ENCODE measurements around the gene MROH2A.
A peak's percentile ranks its signal among the peaks of the same experiment; 100 is the strongest.

The MROH2A gene

GRCh38 chr2:233761040-233761769 is 16.9 kb upstream of the MROH2A start:
- no peak for DNase-seq (ENCODE audit: low spot score)

- no peak for DNase-seq (ENCODE audit: low spot score)
These were observed 13.9 kb upstream of the MROH2A start for GRCh38 chr2:233764264-233764663.

GRCh38 chr2:233764761-233765160 is 13.4 kb upstream of the MROH2A start:
- DNase-seq (ENCODE audit: low spot score), result no peak

GRCh38 chr2:233766416-233766815 is 11.7 kb upstream of the MROH2A start:
- no peak for DNase-seq (ENCODE audit: low spot score)

GRCh38 chr2:233768076-233768475 is 10.1 kb upstream of the MROH2A start:
- DNase-seq (ENCODE audit: low spot score), result no peak

- DNase-seq (ENCODE audit: low spot score), result no peak
These were observed 8.9 kb upstream of the MROH2A start for GRCh38 chr2:233769260-233769659.

GRCh38 chr2:233772153-233772552 is 6.0 kb upstream of the MROH2A start:
- no peak for DNase-seq (ENCODE audit: low spot score)

- DNase-seq (ENCODE audit: low spot score), result no peak
These were observed 5.5 kb upstream of the MROH2A start for GRCh38 chr2:233772583-233772982.

- no peak for DNase-seq (ENCODE audit: low spot score)
These were observed 4.3 kb upstream of the MROH2A start for GRCh38 chr2:233773854-233774253.

- DNase-seq (ENCODE audit: low spot score), result no peak
These were observed 2.7 kb upstream of the MROH2A start for GRCh38 chr2:233775414-233775813.

- DNase-seq (ENCODE audit: low spot score), result no peak
These were observed 1.6 kb downstream of the MROH2A start for GRCh38 chr2:233779722-233780121.

- no peak for DNase-seq (ENCODE audit: low spot score)
These were observed 2.6 kb downstream of the MROH2A start for GRCh38 chr2:233780771-233781170.

GRCh38 chr2:233789554-233789953 is 11.4 kb downstream of the MROH2A start:
- no peak for DNase-seq (ENCODE audit: low spot score)

- DNase-seq (ENCODE audit: low spot score), result no peak
These were observed 13.2 kb downstream of the MROH2A start for GRCh38 chr2:233791151-233791882.

GRCh38 chr2:233791883-233792329 is 13.8 kb downstream of the MROH2A start:
- no peak for DNase-seq (ENCODE audit: low spot score)

- no peak for DNase-seq (ENCODE audit: low spot score)
These were observed 14.6 kb downstream of the MROH2A start for GRCh38 chr2:233792720-233793119.

GRCh38 chr2:233793465-233794127 is 15.5 kb downstream of the MROH2A start:
- no peak for DNase-seq (ENCODE audit: low spot score)

- DNase-seq (ENCODE audit: low spot score), result no peak
These were observed 16.1 kb downstream of the MROH2A start for GRCh38 chr2:233794128-233794658.

GRCh38 chr2:233795735-233796171 is 17.6 kb downstream of the MROH2A start:
- no peak for DNase-seq (ENCODE audit: low spot score)

- DNase-seq (ENCODE audit: low spot score), result no peak
These were observed 18.1 kb downstream of the MROH2A start for GRCh38 chr2:233796254-233796653.

GRCh38 chr2:233798335-233799086 is 20.4 kb downstream of the MROH2A start:
- peak; percentile 49 for DNase-seq (ENCODE audit: low spot score)
